Bronchial epithelial cell (primary cell): Measurements from ENCODE around the gene LCE3B. TPM values are rescaled to one million over a fixed set of nuclear protein-coding genes. Genes with fewer than 3 reads are reported as not detected.

ENCODE experiments used
- DNase-seq: peaks from one replicate; pipeline ENCODE4 v3.0.0-alpha.2; 2010; ENCODE audit warnings: low read depth
- FAIRE-seq: peaks from 2 replicates; lab custom pipeline; 2011; peaks lifted over from hg19 to GRCh38; lab: Jason Lieb, UNC
- H3K27me3 ChIP-seq: 2 replicates; pipeline ENCODE4 v1.5.1; 2011; ENCODE audit warnings: low read length; ENCODE audit not compliant: control insufficient read depth, insufficient read depth
- H3K36me3 ChIP-seq: 2 replicates; pipeline ENCODE4 v1.5.1; 2011; ENCODE audit warnings: low read length; ENCODE audit not compliant: control insufficient read depth, insufficient read depth
- H3K4me3 ChIP-seq: 2 replicates; pipeline ENCODE4 v1.5.1; 2011; ENCODE audit warnings: mild to moderate bottlenecking, low read depth, low read length, control low read depth
- CTCF ChIP-seq: IDR thresholded peaks from 2 replicates; pipeline ENCODE4 v1.5.1; 2011; ENCODE audit warnings: mild to moderate bottlenecking, moderate library complexity, low read length, control low read depth, inconsistent platforms; ENCODE audit not compliant: insufficient read depth, severe bottlenecking
- total RNA-seq: library from RNA; depleted of rRNA; stranded (reverse); fragments of >200 nt; gene quantifications from 2 replicates; pipeline ENCODE4 v1.2.1, GENCODE V29; 2014

LCE3B gene
- total RNA-seq, 1 donor from 2014 or later: not detected

GRCh38 chr1:152645146-152645545, 31.5 kb downstream of the LCE3B start:
- Histone ChIP-seq H3K4me3 (no peak overlapping the region), H3K36me3 (no peaks in the 10 kb centered on the region), H3K27me3 (peaks cover 4% of the 10 kb centered on the region)
- FAIRE-seq (no peak), DNase-seq (no peak)
- no peak for TF ChIP-seq CTCF

- DNase-seq: no peak
- FAIRE-seq: no peak
- no peak for TF ChIP-seq CTCF
These were observed 33.0 kb downstream of the LCE3B start for GRCh38 chr1:152646656-152647055.

GRCh38 chr1:152654110-152654509, 40.5 kb downstream of the LCE3B start:
- Histone ChIP-seq H3K36me3 (no peaks in the 10 kb centered on the region), H3K27me3 (no peaks in the 10 kb centered on the region), H3K4me3 (no peak overlapping the region)
- peak; percentile 78 for TF ChIP-seq CTCF
- DNase-seq (peak; percentile 68), FAIRE-seq (peak; percentile 58)

More at GRCh38 chr1:152646656-152647055, 33.0 kb downstream of the LCE3B start:
- Histone ChIP-seq H3K4me3 (no peak overlapping the region), H3K27me3 (peaks cover 4% of the 10 kb centered on the region), H3K36me3 (no peaks in the 10 kb centered on the region)

- FAIRE-seq: no peak
- H3K27me3 ChIP-seq: no peaks in the 10 kb centered on the region
- no peak overlapping the region for H3K4me3 ChIP-seq
- no peak for TF ChIP-seq CTCF
- DNase-seq: no peak
- no peaks in the 10 kb centered on the region for H3K36me3 ChIP-seq
These were observed 42.8 kb downstream of the LCE3B start for GRCh38 chr1:152656459-152656858.

- FAIRE-seq: no peak
- H3K4me3 ChIP-seq: no peak overlapping the region
- no peak for TF ChIP-seq CTCF
- H3K36me3 ChIP-seq: no peaks in the 10 kb centered on the region
- H3K27me3 ChIP-seq: no peaks in the 10 kb centered on the region
- no peak for DNase-seq
These were observed 44.1 kb downstream of the LCE3B start for GRCh38 chr1:152657677-152658076.

GRCh38 chr1:152658649-152659048, 45.0 kb downstream of the LCE3B start:
- H3K27me3 ChIP-seq: peaks cover 2% of the 10 kb centered on the region
- no peak for DNase-seq
- no peak overlapping the region for H3K4me3 ChIP-seq
- H3K36me3 ChIP-seq: no peaks in the 10 kb centered on the region
- no peak for TF ChIP-seq CTCF
- no peak for FAIRE-seq
